LHCN-M2 (cell line): Measurements from ENCODE around the gene MEMO1. TPM values are rescaled to one million over a fixed set of nuclear protein-coding genes. Genes with fewer than 3 reads are reported as not detected.
"Not testable (repeated sequence)": the region's sequence is repeated elsewhere in the genome, so short reads cannot be mapped to it uniquely, and the experiment has no call there.

Source experiments
- DNase-seq: peaks from one replicate; pipeline ENCODE4 v3.0.0-alpha.2; 2012; ENCODE audit warnings: low read depth
- total RNA-seq: library from RNA; depleted of rRNA; stranded (reverse); fragments of >200 nt; gene quantifications from 2 replicates; pipeline ENCODE4 v1.2.3, GENCODE V29; 2014

MEMO1 gene
- total RNA-seq, 1 experiment from 2014 or later = 47.8 TPM

- DNase-seq = no peak
Measured at GRCh38 chr2:31998731-31999383, 12.0 kb downstream of the MEMO1 start.

- DNase-seq = no peak
Measured at GRCh38 chr2:31997653-31998052, 13.2 kb downstream of the MEMO1 start.

- peak; percentile 17 for DNase-seq
Measured at GRCh38 chr2:31996571-31997150, 14.1 kb downstream of the MEMO1 start.

GRCh38 chr2:31992934-31993333, 17.9 kb downstream of the MEMO1 start:
- no peak for DNase-seq

- no peak for DNase-seq
Measured at GRCh38 chr2:31992025-31992579, 18.7 kb downstream of the MEMO1 start.

- no peak for DNase-seq
Measured at GRCh38 chr2:31989946-31990345, 20.9 kb downstream of the MEMO1 start.

- DNase-seq = peak; percentile 71
Measured at GRCh38 chr2:31987454-31988220, 23.2 kb downstream of the MEMO1 start.

- DNase-seq = no peak
Measured at GRCh38 chr2:31986906-31987305, 23.9 kb downstream of the MEMO1 start.

GRCh38 chr2:31983762-31984467, 26.9 kb downstream of the MEMO1 start:
- DNase-seq = no peak

GRCh38 chr2:31980674-31981356, 30.0 kb downstream of the MEMO1 start:
- no peak for DNase-seq

- DNase-seq = no peak
Measured at GRCh38 chr2:31979956-31980355, 30.9 kb downstream of the MEMO1 start.

- DNase-seq = no peak
Measured at GRCh38 chr2:31979018-31979417, 31.8 kb downstream of the MEMO1 start.

GRCh38 chr2:31978436-31978835, 32.4 kb downstream of the MEMO1 start:
- no peak for DNase-seq

- DNase-seq = no peak
Measured at GRCh38 chr2:31973665-31974064, 37.1 kb downstream of the MEMO1 start.

- no peak for DNase-seq
Measured at GRCh38 chr2:31972059-31972458, 38.7 kb downstream of the MEMO1 start.

- no peak for DNase-seq
Measured at GRCh38 chr2:31969178-31969577, 41.6 kb downstream of the MEMO1 start.

- DNase-seq = no peak
Measured at GRCh38 chr2:31967790-31968189, 43.0 kb downstream of the MEMO1 start.

GRCh38 chr2:31966402-31966801, 44.4 kb downstream of the MEMO1 start:
- not testable (repeated sequence) for DNase-seq

GRCh38 chr2:31965094-31965493, 45.7 kb downstream of the MEMO1 start:
- DNase-seq = no peak

GRCh38 chr2:31962757-31963361, 47.9 kb downstream of the MEMO1 start:
- DNase-seq = no peak
